ENCODE data around the gene KRTAP10-2. TPM values are rescaled to one million over a fixed set of nuclear protein-coding genes. Genes with fewer than 3 reads are reported as not detected.

Gene KRTAP10-2
- total RNA-seq, 1 experiment from 2014 or later, result not detected

- H3K23me2 ChIP-seq (ENCODE audit: insufficient read length, low read depth, low read length, poor library complexity, severe bottlenecking), result no peaks in the 10 kb centered on the region
- no peaks in the 10 kb centered on the region for H3K79me1 ChIP-seq (ENCODE audit: insufficient read depth, low read depth, low read length, poor library complexity, severe bottlenecking)
- H3K23ac ChIP-seq (ENCODE audit: insufficient read length, low read depth, low read length), result no peak overlapping the region
- H3K9ac ChIP-seq (ENCODE audit: extremely low read depth, insufficient read length, low read length), result no peak overlapping the region
- no peak for DNase-seq
- no peak overlapping the region for H4K5ac ChIP-seq (ENCODE audit: insufficient read length, low read depth, low read length)
- H2BK120ac ChIP-seq (ENCODE audit: low read depth, low read length, poor library complexity, severe bottlenecking), result no peak overlapping the region
- H3K4me1 Mint-ChIP-seq, result peaks cover 2 to 4% of the 10 kb centered on the region in 2 experiments; a peak in 3 of 4 replicates
- H2AK5ac ChIP-seq (ENCODE audit: insufficient read length, low read length), result no peak overlapping the region
- no peaks in the 10 kb centered on the region; a peak in 1 of 7 replicates for H3K36me3 Mint-ChIP-seq (ENCODE audit: insufficient read depth in 1 of 3, low read depth in 3 of 3)
- no peaks in the 10 kb centered on the region for H3K4me1 ChIP-seq (ENCODE audit: insufficient read depth, low read length)
- H2AFZ ChIP-seq (ENCODE audit: low read length), result no peak overlapping the region
- no peaks in the 10 kb centered on the region for H3K27me3 ChIP-seq (ENCODE audit: insufficient read depth, low read length)
- H3K14ac ChIP-seq (ENCODE audit: insufficient read depth, low read length), result no peak overlapping the region; the same call in 1 of the 2 replicates
- no peak overlapping the region for H2BK20ac ChIP-seq (ENCODE audit: low read depth, low read length, poor library complexity, severe bottlenecking)
- no peak overlapping the region for H3K27ac Mint-ChIP-seq
- no peak for TF ChIP-seq CTCF (conservative IDR thresholded peaks at IDR 0.05)
- no peaks in the 10 kb centered on the region for H3K9me3 ChIP-seq (ENCODE audit: control insufficient read depth, low read depth, low read length)
- WGBS (ENCODE audit: extremely low coverage, insufficient read length, low lambda C conversion rate), result no CpG with 5 or more reads among the region's 18 CpGs
- no peak overlapping the region for H2BK12ac ChIP-seq (ENCODE audit: insufficient read length, low read depth, low read length)
- H3K4me2 ChIP-seq (ENCODE audit: insufficient read depth, insufficient read length, low read length), result no peak overlapping the region
- H2BK15ac ChIP-seq (ENCODE audit: low read depth, low read length), result no peak overlapping the region
- no peak overlapping the region for H3T11ph ChIP-seq (ENCODE audit: low read length)
- H3K56ac ChIP-seq (ENCODE audit: insufficient read length, low read depth, low read length), result no peak overlapping the region
- no peaks in the 10 kb centered on the region for H4K20me1 ChIP-seq (ENCODE audit: control insufficient read depth, insufficient read depth, insufficient read length)
- no peak overlapping the region for H4K8ac ChIP-seq (replicated peaks; ENCODE audit: insufficient read length, low read depth, low read length)
- H3K27ac ChIP-seq (ENCODE audit: insufficient read length, low read depth, low read length), result no peak overlapping the region
- H2BK5ac ChIP-seq (ENCODE audit: insufficient read length, low read length), result no peak overlapping the region
- H3K4ac ChIP-seq (ENCODE audit: low read depth, low read length), result no peak overlapping the region
- no peak overlapping the region for H4K91ac ChIP-seq (ENCODE audit: insufficient read length, low read depth, low read length)
- no peaks in the 10 kb centered on the region for H3K9me3 Mint-ChIP-seq
- H3K18ac ChIP-seq (ENCODE audit: insufficient read length, low read depth, low read length), result no peak overlapping the region
- no peak overlapping the region for H3K4me3 Mint-ChIP-seq
- no peaks in the 10 kb centered on the region for H3K79me2 ChIP-seq (ENCODE audit: insufficient read depth, low read length)
- H3K27me3 Mint-ChIP-seq (ENCODE audit: low read depth), result peaks cover 7% of the 10 kb centered on the region
Observed at GRCh38 chr21:44527983-44528633, 23.2 kb downstream of the KRTAP10-2 start.
